H1 (cell line): ENCODE measurements around the gene SGK2. TPM values are rescaled to one million over a fixed set of nuclear protein-coding genes. Genes with fewer than 3 reads are reported as not detected.

ENCODE experiments used
- CTCF ChIA-PET: fragments of 300-600 bp; sonication (Branson Sonifier 250); formaldehyde crosslinking; loops from one replicate; lab custom pipeline; 2021; ENCODE audit not compliant: partially characterized antibody; lab: Charles Lee
- POLR2A ChIA-PET: fragments of 300-600 bp; sonication (Branson Sonifier 250); formaldehyde crosslinking; loops from one replicate; lab custom pipeline; 2021; ENCODE audit warnings: inconsistent platforms; ENCODE audit not compliant: partially characterized antibody; lab: Charles Lee
- DNase-seq, 2 experiments: peaks; one replicate each; pipeline versions ENCODE4 v3.0.0 to v3.0.0-alpha.2; 2010 to 2022; ENCODE audit warnings: low spot score in 2 of 2, low read depth in 1 of 2, mixed read lengths in 1 of 2
- FAIRE-seq: peaks from 2 replicates; lab custom pipeline; 2011; peaks lifted over from hg19 to GRCh38; lab: Jason Lieb, UNC
- H2AFZ ChIP-seq: 2 replicates; pipeline ENCODE4 v1.8.1; 2012; ENCODE audit warnings: low read length, inconsistent platforms
- H2AK5ac ChIP-seq: 2 replicates; pipeline ENCODE4 v1.6.1; 2013; ENCODE audit warnings: low read depth, low read length
- H2BK120ac ChIP-seq: replicated peaks from 2 replicates; pipeline ENCODE3; 2013; ENCODE audit warnings: low read depth, low read length, inconsistent platforms
- H2BK12ac ChIP-seq: 2 replicates; pipeline ENCODE4 v1.6.1; 2013; ENCODE audit warnings: low read depth, low read length
- H2BK15ac ChIP-seq: 2 replicates; pipeline ENCODE4 v1.6.1; 2013; ENCODE audit warnings: low read length
- H2BK20ac ChIP-seq: 2 replicates; pipeline ENCODE4 v1.6.1; 2013; ENCODE audit warnings: low read length
- H2BK5ac ChIP-seq: 2 replicates; pipeline ENCODE4 v1.6.1; 2013; ENCODE audit warnings: low read depth, low read length
- H3K14ac ChIP-seq: 2 replicates; pipeline ENCODE4 v1.6.1; 2013; ENCODE audit warnings: inconsistent platforms; ENCODE audit not compliant: insufficient read length
- H3K18ac ChIP-seq: 2 replicates; pipeline ENCODE4 v1.6.1; 2013; ENCODE audit warnings: low read length; ENCODE audit errors: extremely low read depth
- H3K23ac ChIP-seq: 2 replicates; pipeline ENCODE4 v1.6.1; 2013; ENCODE audit warnings: inconsistent platforms; ENCODE audit not compliant: insufficient read length
- H3K23me2 ChIP-seq: 2 replicates; pipeline ENCODE4 v1.6.1; 2013; ENCODE audit warnings: low read depth, low read length
- H3K27ac ChIP-seq: 2 replicates; pipeline ENCODE4 v1.6.1; 2011; ENCODE audit warnings: low read depth, low read length, inconsistent platforms
- H3K27me3 ChIP-seq, 4 experiments: replicated peaks in 1 of 4; 1 replicate in 1 of 4; 2 replicates in 3 of 4; pipeline versions ENCODE4 v1.6.1 to v1.8.1; 2011 to 2013; ENCODE audit warnings: low read length in 3 of 4, mild to moderate bottlenecking in 3 of 4, inconsistent platforms in 2 of 4, mixed read lengths in 2 of 4, moderate library complexity in 1 of 4; ENCODE audit not compliant: control insufficient read depth in 3 of 4, insufficient read depth in 3 of 4; ENCODE audit errors: extremely low read depth in 1 of 4
- H3K36me3 ChIP-seq, 4 experiments: 2 replicates each; pipeline versions ENCODE4 v1.6.1 to v1.8.1; 2011 to 2013; ENCODE audit warnings: mild to moderate bottlenecking in 4 of 4, low read length in 3 of 4, moderate library complexity in 2 of 4, control low read depth in 1 of 4, inconsistent platforms in 1 of 4; ENCODE audit not compliant: insufficient read depth in 4 of 4, control insufficient read depth in 2 of 4
- H3K4ac ChIP-seq: replicated peaks from 2 replicates; pipeline ENCODE3; 2013; ENCODE audit warnings: low read length, low read depth, mixed read lengths, inconsistent platforms; ENCODE audit not compliant: insufficient read length
- H3K4me1 ChIP-seq, 4 experiments: replicated peaks in 1 of 4; 1 replicate in 1 of 4; 2 replicates in 3 of 4; pipeline versions ENCODE4 v1.6.1 to v1.8.1; 2011 to 2013; ENCODE audit warnings: low read length in 3 of 4, inconsistent platforms in 2 of 4, mixed read lengths in 1 of 4; ENCODE audit not compliant: insufficient read depth in 4 of 4, control insufficient read depth in 3 of 4
- H3K4me2 ChIP-seq, 2 experiments: 2 replicates each; pipeline versions ENCODE4 v1.6.1 to v1.8.1; 2011 to 2013; ENCODE audit warnings: low read depth in 2 of 2, low read length in 2 of 2, control low read depth in 1 of 2, inconsistent platforms in 1 of 2, mild to moderate bottlenecking in 1 of 2; ENCODE audit not compliant: insufficient read depth in 1 of 2
- H3K4me3 ChIP-seq, 4 experiments: fragments of 200-600, 300-600 bp in 1 of 4; sonication (generic), shearing (Covaris generic), sonication (Bioruptor Twin) in 1 of 4; 2 replicates each; pipeline versions ENCODE4 v1.5.1 to v1.8.1; 2011 to 2016; ENCODE audit warnings: low read length in 4 of 4, low read depth in 3 of 4, control low read depth in 2 of 4, inconsistent platforms in 2 of 4, mild to moderate bottlenecking in 2 of 4, mixed read lengths in 1 of 4, moderate library complexity in 1 of 4; ENCODE audit not compliant: insufficient read depth in 2 of 4; ENCODE audit errors: extremely low read depth in 1 of 4
- H3K56ac ChIP-seq: replicated peaks from 2 replicates; pipeline ENCODE3; 2013; ENCODE audit warnings: low read depth, mild to moderate bottlenecking, mixed read lengths, low read length, inconsistent platforms; ENCODE audit not compliant: insufficient read length
- H3K79me1 ChIP-seq: 2 replicates; pipeline ENCODE4 v1.6.1; 2013; ENCODE audit warnings: low read depth, low read length, control low read depth
- H3K79me2 ChIP-seq, 2 experiments: 2 replicates each; pipeline versions ENCODE4 v1.6.1 to v1.8.1; 2012 to 2013; ENCODE audit warnings: low read length in 2 of 2, mild to moderate bottlenecking in 2 of 2, inconsistent platforms in 1 of 2; ENCODE audit not compliant: insufficient read depth in 2 of 2, control insufficient read depth in 1 of 2
- H3K9ac ChIP-seq, 4 experiments: replicated peaks in 1 of 4; 1 replicate in 1 of 4; 2 replicates in 3 of 4; pipeline versions ENCODE4 v1.6.1 to v1.8.1; 2011 to 2013; ENCODE audit warnings: low read depth in 3 of 4, low read length in 3 of 4, control low read depth in 2 of 4, mild to moderate bottlenecking in 2 of 4, moderate library complexity in 2 of 4, inconsistent platforms in 1 of 4; ENCODE audit errors: extremely low read depth in 1 of 4
- H3K9me3 ChIP-seq, 2 experiments: 2 replicates each; pipeline versions ENCODE4 v1.6.1 to v1.8.1; 2012 to 2013; ENCODE audit warnings: mild to moderate bottlenecking in 2 of 2, moderate library complexity in 2 of 2, control low read depth in 1 of 2, inconsistent platforms in 1 of 2, low read depth in 1 of 2, low read length in 1 of 2, mixed read lengths in 1 of 2; ENCODE audit not compliant: insufficient read depth in 2 of 2
- H4K20me1 ChIP-seq, 2 experiments: replicated peaks in 1 of 2; 2 replicates each; pipeline versions ENCODE3 to v1.8.1; 2011 to 2013; ENCODE audit warnings: inconsistent platforms in 2 of 2, low read length in 2 of 2, mild to moderate bottlenecking in 1 of 2; ENCODE audit not compliant: insufficient read depth in 2 of 2, control insufficient read depth in 1 of 2
- H4K5ac ChIP-seq: 2 replicates; pipeline ENCODE4 v1.6.1; 2013; ENCODE audit warnings: low read length, low read depth, mixed read lengths, inconsistent platforms; ENCODE audit not compliant: insufficient read length
- H4K8ac ChIP-seq: 2 replicates; pipeline ENCODE4 v1.8.0; 2013; ENCODE audit warnings: mild to moderate bottlenecking, moderate library complexity, low read length, inconsistent platforms; ENCODE audit not compliant: insufficient read depth; ENCODE audit errors: extremely low read depth
- H4K91ac ChIP-seq: replicated peaks from 2 replicates; pipeline ENCODE3; 2013; ENCODE audit warnings: low read length, mixed read lengths, inconsistent platforms; ENCODE audit not compliant: insufficient read length
- BRCA1 ChIP-seq: IDR thresholded peaks from 2 replicates; pipeline ENCODE4 v1.6.1; 2012; ENCODE audit warnings: low read depth, low read length, improper control_type of control experiment
- GTF2F1 ChIP-seq: IDR thresholded peaks from 2 replicates; pipeline ENCODE4 v1.6.1; 2012; ENCODE audit warnings: low read depth, low read length, improper control_type of control experiment, borderline replicate concordance
- NANOG ChIP-seq: IDR thresholded peaks from 2 replicates; pipeline ENCODE4 v1.6.1; 2011; ENCODE audit warnings: low read length, low read depth, mild to moderate bottlenecking, inconsistent platforms; ENCODE audit not compliant: insufficient read depth, poor library complexity, severe bottlenecking
- SAP30 ChIP-seq: fragments of 300-600 bp; sonication (generic); IDR thresholded peaks from 2 replicates; pipeline ENCODE4 v1.7.1; 2012; ENCODE audit warnings: low read length, moderate library complexity, mild to moderate bottlenecking, inconsistent platforms; ENCODE audit not compliant: insufficient read depth, insufficient replicate concordance
- WGBS, 2 experiments: shearing (Covaris generic) in 1 of 2; methylation state at CpG; one replicate each; pipeline versions ENCODE4 v1.1.6 to v1.1.7; 2013 to 2015; ENCODE audit warnings: low lambda C conversion rate in 2 of 2, mixed read lengths in 2 of 2, inconsistent platforms in 1 of 2, low coverage in 1 of 2, missing lambda C conversion rate in 1 of 2; ENCODE audit not compliant: insufficient replicate concordance in 2 of 2, insufficient coverage in 1 of 2, insufficient read length in 1 of 2; ENCODE audit errors: extremely low coverage in 1 of 2, missing lambda C conversion rate in 1 of 2; 5-methylcytosine and 5-hydroxymethylcytosine counted together
- polyA plus RNA-seq, 7 experiments: library from polyadenylated mRNA; depleted of rRNA in 3 of 7; stranded (reverse) in 5 of 7; unstranded in 2 of 7; fragments of >200 nt in 5 of 7; fragments of 200-250 nt in 2 of 7; gene quantifications; 1 replicate in 5 of 7; 2 replicates in 1 of 7; 4 replicates in 1 of 7; pipeline versions ENCODE4 v1.2.1 to v1.2.3, GENCODE V29; 2011 to 2013; ENCODE audit warnings: missing spikeins in 2 of 7, mixed read lengths in 2 of 7
- total RNA-seq: library from RNA; stranded (reverse); fragmentation: NEBNext Ultra II Directional; extraction: Animal tissue kit (Norgen Biotek cat#: 25700); gene quantifications from 2 replicates; pipeline ENCODE4 v1.2.1, GENCODE V29; 2021

Gene SGK2
- total and polyA plus RNA-seq, 2 of the 8 experiments (the other 6 are each of a cell fraction or from before 2014, with no cell fraction given): 0.21 TPM; not detected in 1

GRCh38 chr20:43545837-43546578 is 12.8 kb upstream of the SGK2 start:
- Histone ChIP-seq H2BK120ac (no peak overlapping the region), H4K91ac (no peak overlapping the region), H4K8ac (0 out of 2 replicates have a peak overlapping the region, but pooled peaks have one; percentile 1), H3K27ac (no peak overlapping the region), H3K4me3 (no peak overlapping the region), H3K9ac (no peak overlapping the region), H3K27me3 (no peaks in the 10 kb centered on the region), H2AFZ (no peak overlapping the region), H3K18ac (no peak overlapping the region), H3K56ac (no peak overlapping the region), H2BK12ac (no peak overlapping the region), H2BK20ac (no peak overlapping the region), H3K23me2 (peaks cover 2% of the 10 kb centered on the region; the same call in 1 of the 2 replicates), H4K20me1 (no peaks in the 10 kb centered on the region), H3K36me3 (peaks cover 0 to 5% (median 0%) of the 10 kb centered on the region in 4 experiments; a peak in 5 of 8 replicates), H3K14ac (no peak overlapping the region), H3K79me2 (no peaks in the 10 kb centered on the region), H2BK5ac (no peak overlapping the region), H3K79me1 (no peaks in the 10 kb centered on the region), H3K4ac (no peak overlapping the region), H4K5ac (no peak overlapping the region), H2AK5ac (no peak overlapping the region), H2BK15ac (no peak overlapping the region), H3K4me1 (no peaks in the 10 kb centered on the region), H3K9me3 (peaks cover 0 to 7% of the 10 kb centered on the region in 2 experiments; a peak in 2 of 4 replicates), H3K4me2 (no peak overlapping the region), H3K23ac (no peak overlapping the region)
- DNase-seq (no peak), FAIRE-seq (no peak)
- POLR2A ChIA-PET: interaction anchor here (0.9 to 1.3 kb wide), 3 partner anchors 48 to 122 kb away, joined by 3 to 4 read pairs (median 3); partner anchors contain the start of genes MYBL2 and SRSF6
- TF ChIP-seq SAP30 (no peak), GTF2F1 (no peak), BRCA1 (no peak), NANOG (no peak)
- 93% methylated on average over 4 of the region's 4 CpGs; no CpG with 5 or more reads in 1 of the 2 experiments for WGBS, 2 experiments
- CTCF ChIA-PET: interaction anchor here (0.8 to 2.7 kb wide), 3 partner anchors 9 to 49 kb away, joined by 3 to 13 read pairs (median 3); no protein-coding TSS in a partner anchor
